HG03521 (cell line): ENCODE results near the gene TENT4B.
A peak's percentile ranks its signal among the peaks of the same experiment; 100 is the strongest.
"Not testable (repeated sequence)": the region's sequence is repeated elsewhere in the genome, so short reads cannot be mapped to it uniquely, and the experiment has no call there.

Experiments
- ATAC-seq: cut with Tn5 transposase; IDR thresholded peaks from one replicate; pipeline ENCODE4 v1.9.1; 2021; ENCODE audit warnings: mild to moderate bottlenecking, moderate library complexity; ENCODE audit not compliant: unreplicated experiment

The TENT4B gene

DNA sequence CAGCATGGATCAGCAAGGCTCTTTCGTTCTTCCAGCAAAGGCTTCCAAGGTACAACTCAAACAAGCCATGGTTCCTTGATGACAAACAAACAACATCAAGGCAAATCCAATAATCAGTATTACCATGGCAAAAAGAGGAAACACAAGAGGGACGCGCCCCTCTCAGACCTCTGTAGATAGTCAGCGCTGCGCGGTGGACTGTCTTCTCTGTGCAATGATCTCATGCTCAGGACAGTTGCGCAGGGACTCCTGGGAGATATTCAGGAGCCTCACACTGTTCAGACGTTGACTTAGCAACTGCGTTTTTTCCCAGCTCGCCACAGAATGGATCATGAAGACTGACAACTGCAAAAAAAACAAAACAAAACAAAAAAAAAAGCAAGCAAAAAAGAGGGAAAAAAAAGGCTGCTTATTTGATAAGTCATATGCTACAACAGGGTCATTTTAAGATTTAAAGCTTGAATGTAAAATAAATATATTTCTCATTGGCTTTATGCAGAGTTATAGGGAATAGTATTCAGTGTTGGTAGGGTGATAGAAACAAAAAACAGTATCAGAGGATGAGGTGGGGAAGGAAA lies 76.1 kb downstream of the TENT4B start:
- no peak for ATAC-seq

DNA sequence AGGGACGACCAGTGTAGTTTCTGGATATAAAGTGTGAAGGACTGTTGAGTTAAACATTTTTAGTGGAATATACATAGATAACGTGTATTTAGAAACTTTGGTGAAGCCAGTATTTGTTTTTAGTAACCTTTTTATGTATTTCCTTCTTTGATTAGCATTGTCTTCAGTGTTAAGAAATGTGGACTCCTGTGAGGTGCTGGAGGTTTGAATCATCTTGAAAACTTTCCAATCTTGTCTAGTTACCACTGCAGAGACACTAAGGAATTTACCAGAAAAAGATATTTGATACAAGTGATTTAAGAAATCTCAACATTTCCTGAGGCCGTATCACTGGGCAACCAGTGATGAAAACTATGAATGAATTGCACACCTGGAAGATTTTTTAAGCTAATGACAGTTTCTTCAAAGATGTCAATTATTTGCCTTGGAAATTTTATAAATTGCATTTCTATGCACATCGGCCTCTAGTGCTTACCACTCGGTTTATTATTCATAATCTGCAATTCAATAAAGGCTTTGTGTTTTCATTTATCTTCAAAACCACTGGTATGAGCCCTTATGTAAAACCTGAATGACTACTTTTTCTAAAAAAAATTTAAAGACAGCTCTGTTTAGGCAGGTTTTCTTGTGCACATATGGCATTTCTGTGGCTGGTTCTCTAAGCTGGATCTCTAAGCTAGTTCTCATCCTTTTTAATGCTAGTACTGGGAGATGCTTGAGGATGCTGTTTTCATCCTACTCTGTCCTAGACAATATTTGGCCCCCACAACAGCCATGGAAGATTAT lies 81.9 kb downstream of the TENT4B start:
- no peak for ATAC-seq

DNA sequence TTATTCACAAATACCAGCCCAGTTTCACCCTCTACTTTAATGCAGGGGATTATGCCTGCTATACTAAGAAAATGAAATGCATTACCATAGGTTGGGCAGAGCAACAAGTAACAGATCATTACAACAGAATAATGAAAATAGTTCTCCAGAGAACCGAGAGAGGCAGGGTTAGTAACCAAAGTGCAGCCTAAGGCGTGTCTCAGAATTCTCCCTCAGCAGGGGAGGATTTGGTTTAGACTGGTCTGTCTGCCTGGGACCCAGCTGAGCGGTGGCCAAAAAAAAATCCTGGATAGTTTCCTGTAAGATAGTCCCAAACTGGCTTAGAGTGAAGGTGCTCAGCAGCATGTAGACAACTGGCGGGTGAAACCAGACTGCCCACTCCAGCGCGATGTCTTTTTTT lies 82.5 kb downstream of the TENT4B start:
- ATAC-seq = no peak

DNA sequence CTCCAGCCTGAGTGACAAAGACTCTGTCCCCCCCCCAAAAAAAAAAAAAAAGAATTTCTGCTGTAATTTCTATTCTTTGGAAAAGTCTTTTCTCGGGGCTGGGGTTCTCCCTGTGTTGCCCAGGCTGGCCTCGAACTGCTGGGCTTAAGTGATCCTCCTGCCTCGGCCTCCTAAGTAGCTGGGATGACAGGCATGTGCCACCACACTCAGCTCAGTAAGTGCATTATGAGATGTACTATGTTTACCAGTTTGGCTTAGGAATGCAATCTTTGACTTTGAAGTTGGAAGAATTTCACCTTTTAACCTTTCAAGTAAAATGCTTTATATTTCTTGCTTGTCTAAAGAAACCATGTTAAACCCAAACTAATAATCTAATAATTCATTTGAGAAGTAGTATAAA lies 85.2 kb downstream of the TENT4B start:
- ATAC-seq = no peak

DNA sequence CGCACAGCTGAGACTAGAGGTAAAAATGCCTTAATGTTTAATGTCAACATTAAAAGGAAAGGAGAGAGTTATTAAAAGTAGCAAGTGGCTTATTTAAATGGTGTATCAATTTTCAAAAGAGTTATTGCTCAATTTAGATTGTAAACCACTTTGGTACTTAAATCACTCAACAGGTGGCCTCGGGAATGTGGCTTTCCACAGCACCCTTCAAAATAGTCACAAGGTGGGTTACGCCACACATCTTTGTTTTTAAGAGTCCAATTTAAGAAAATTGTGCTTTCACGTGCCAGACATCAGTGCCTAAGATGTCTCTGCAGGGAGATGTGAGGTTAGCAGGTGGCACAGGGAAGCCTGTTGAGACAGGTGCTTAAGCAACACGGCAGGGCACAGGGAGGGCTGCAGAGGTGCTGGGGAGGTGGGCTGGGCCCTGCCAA lies 85.8 kb downstream of the TENT4B start:
- ATAC-seq = no peak

DNA sequence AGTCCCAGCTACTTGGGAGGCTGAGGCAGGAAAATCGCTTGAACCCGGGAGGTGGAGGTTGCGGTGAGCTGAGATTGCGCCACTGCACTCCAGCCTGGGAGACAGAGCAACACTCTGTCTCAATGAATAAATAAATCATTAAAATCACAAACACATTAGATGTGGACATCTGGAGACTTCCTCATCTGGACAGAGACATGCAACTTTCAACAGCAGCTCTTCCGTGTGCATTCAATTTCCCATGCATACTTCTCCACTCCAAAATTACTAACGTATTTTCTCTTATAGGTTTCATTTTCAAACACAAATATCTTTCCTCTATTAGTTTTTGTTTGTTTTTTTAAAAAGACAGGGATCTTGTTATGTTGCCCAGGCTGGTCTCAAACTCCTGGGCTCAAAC lies 89.9 kb downstream of the TENT4B start:
- ATAC-seq = not testable (repeated sequence)

DNA sequence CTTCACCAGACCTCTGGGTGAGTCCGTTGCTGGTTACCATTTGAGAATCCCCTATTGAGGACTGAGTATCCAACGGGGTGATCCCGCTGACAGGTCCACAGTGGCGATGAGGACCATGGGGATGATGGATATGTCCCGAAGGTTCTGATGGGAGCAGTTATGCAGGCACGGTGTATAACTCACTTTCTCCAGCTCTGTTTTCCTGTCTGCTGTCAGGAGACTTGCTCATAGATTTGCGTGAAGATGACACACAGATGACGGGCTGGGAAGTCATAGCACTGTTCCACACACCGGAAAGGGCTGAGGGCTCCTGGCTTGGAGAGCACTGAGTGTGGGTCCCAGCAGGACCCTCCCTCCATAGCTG lies 91.0 kb downstream of the TENT4B start:
- ATAC-seq = no peak

DNA sequence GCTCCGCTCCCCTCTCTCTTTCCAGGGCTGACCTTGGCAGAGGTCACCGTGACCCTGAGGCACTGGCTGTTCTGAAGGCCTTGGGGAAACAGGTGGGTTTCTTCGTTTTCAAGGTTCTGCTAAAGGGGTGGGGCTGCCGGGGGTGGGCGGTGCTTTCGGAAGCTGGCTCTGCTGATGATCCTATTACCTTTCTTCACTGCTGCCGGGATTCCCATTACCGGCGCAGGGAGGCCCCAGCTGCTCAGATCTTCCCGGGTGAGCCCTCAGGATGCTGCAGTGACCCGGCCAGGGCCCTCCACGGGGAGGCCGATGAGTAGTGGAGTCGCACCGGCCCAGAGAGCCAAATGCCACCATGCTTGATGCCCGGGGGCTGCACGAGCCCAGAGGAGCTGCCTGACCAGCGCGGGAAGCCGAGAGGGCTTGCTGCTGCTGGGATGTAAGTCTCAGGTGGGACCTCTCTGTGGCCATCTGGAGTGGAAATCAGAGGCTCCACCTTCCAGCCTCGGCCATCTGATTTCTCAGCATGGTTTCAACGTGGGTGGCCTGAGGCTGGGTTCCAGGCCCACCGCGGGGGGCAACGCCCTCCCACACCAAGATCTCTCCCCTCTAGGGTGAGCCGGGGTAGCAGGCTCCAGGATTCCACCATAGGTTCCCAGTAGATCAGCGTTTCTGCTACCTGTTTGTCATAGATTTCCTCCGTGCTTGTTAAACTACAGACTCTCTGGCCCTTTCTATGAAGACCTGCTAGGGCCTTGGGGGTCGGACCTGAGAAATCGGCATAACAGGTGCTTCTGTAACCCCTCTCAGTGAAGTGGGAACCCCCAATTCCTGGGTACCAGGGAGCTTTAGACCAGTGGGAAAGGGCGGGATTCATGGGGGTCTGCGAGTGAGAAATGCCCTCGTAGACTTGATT lies 91.7 kb downstream of the TENT4B start:
- no peak for ATAC-seq

DNA sequence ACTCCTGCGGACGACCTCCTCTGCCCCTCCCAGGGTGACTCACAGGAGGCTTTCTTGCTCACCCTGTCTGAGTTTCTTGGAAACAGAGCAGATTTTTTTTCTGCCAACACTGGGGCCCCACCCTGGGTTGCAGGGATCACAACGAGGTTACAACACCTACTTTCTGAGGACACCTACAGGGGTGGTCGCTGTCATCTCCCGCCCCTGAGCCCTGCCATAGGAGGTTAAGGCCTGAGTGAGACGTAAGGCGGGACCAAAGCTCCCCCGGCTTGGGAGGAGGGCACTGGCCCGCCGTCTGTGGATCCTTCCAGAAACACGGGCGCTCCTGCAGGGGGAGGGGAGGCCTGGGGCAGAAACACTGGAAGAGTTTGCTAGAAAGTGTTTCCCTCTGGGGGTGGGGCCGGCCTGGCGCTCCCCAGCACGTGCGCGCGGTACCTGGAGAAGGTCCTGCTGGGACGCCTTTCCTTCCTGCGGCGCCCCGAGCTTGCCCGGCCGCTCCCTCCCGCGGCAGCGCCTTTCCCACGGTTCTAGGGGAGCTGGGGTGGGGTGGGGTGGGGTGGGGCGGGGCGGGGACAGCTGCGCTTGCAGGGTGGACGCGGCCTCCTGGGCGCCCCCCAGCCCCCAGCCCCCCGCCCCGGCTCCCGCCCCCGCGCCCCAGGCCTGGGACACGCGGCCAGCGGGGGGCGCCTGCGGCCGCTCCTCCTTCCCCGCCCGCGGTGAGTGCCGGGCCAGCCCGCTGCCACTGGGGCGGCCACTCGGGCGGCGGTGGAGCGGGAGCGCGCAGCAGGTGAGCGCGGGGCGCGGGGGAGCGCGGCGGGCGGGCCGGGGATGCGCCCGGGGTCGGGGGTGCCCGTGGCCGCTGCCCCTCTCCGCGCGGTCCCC lies 92.6 kb downstream of the TENT4B start:
- ATAC-seq = peak; percentile 68

DNA sequence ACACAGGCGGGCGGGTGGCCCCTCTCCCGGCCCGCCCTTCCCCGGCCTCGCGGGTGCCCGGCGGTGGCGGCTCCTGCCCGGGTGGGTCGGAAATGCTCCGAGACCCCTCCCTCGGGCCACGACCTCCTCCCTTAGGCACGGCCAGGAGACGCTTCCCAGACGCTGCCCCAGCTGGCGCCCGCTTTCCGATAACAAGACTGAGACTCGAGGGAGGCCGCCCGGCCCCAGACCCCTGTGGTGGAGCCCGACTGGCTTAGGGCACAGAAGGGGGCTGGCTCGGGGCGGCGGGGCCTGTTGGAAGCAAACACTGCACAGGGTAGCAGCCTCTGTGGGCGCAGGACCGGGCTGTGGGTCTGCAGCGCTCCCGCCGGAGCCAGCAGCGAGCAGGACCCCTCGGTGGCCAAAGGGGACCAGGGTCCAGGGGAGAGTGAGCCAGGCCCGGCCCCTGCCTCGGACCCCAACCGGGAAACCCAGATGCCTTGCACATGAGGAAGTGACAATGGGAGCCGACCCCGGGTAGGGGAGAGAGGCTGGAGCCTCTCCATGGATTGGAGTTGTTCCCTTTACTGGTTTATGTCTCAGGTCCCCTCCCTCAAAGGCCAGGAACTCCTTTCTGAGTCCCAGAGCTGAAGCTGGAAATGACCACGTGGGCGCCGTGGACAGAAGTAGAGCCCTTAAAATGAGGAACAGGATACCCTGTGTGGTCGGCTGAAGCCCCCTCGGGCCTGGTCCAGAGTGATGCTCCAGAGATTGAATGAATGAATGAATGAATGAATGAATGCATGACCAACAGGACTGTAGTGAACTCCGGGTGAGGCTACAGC lies 93.4 kb downstream of the TENT4B start:
- ATAC-seq = peak; percentile 35

DNA sequence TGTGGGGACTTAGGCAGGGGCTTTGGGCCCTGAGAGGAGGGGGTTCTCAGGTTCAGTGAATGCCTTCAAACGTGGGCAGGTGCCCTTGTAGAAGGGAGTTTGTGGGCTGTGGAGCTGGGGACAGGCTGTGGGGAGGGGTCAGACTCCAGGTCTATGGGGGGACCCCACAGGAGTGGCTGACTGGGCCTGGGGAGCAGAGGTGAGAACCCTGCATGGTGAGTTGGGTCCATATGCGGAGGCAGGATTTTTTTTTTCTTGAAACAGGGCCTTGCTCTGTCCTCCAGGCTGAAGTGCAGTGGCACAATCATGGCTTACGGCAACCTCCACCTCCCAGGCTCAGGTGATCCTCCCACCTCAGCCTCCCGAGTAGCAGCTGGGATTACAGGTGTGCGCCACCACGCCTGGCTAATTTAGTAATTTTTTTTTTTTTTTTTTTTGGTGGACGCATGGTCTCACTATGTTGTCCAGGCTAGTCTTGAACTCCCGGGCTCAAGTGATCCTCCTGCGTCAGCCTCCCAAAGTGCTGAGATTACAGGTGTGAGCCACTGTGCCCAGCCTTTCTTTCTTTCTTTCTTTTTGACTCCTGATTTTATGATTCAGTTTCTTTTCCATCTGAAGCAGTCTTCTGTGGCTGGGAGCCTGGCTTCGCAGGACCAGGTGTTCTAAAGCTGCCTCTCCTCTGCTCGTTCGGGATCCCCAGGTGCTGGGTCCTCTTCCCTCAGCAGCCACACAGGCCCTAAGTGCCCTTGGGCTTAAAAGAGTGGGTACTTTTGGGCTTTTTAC lies 94.2 kb downstream of the TENT4B start:
- ATAC-seq = no peak

DNA sequence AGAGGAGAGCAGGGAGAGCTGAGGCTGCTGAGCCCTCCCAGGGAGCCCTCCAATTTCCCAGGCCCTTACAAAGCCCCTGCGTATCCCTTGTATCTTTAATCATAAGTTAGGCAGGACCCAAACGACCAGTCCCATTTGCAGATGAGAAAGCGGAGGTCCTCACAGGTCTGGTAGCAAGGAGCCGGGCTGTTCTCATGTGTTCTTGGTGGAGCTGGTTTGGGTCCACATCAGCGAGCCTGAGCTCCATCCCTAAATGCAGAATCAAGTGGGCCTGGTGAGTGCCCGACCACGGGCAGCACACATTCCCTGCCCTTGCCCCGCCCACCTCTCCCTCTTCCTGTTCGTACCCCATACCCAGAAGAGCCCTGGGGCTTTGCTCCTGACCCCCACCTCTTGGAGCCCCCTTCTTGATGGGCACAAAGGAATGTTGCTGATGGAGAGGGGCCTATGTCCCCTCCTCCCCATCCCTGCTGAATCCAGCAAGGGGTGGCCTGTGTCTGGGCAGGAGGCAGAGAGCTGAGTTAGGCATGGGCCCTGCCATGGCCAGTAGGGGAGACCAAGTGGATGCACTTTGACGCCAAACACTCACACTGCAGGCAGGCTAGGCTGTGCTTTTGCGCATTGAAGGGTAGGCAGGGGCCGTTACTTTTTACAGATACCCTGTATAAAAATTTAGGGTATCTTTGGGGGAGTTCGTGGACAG lies 95.0 kb downstream of the TENT4B start:
- no peak for ATAC-seq

DNA sequence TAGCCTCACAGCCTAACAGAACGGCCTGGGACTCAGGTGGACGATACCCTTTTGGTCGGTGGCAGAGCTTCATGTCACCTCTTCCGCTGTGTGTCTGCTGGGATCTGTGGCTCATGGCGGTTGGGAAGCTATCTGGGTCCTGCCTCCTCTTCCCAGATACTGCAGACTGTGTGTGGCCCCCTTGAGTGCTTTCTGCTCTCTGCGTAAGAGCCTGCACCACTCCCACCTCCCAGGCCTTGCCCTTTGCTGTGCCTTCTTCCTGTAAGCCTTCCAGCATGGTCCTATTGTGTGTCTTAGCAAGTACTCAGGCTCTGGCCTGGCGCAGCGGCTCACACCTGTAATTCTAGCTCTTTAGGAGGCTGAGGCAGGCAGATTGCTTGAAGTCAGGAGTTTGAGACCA lies 95.7 kb downstream of the TENT4B start:
- ATAC-seq = no peak

DNA sequence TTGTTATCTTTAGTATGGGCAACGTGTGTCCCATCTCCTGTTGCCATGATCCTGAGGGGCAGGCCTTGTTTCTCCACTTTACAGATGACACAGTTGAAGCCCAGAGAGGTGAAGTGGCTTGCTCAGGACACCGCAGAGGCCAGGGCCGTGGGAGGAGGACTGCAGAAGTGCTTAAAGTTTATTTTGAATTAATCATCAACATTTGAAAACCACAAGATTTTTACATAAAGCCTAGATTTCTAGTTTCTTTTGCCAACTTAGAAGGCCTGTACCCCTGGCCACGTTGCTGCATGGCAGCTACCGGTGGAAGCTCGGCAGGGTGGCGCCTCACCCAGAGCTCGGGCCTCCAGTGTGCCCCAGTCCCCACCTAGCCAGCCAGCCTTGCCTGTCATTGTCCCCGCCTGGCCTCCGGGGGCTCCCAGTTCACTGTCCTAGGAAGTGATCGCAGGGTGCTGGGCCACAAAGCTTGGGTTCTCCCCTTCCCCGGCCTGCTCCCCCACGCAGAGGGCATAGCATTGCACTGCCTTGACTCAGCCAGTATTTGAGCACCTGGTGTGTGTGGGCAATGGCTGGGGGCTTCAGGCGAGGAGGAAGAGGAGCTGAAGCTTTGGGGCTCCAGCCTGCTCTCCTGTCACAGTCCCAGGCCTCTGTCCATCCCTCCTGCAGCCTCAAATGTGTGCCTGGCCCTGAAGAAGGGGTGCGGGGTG lies 98.4 kb downstream of the TENT4B start:
- no peak for ATAC-seq

DNA sequence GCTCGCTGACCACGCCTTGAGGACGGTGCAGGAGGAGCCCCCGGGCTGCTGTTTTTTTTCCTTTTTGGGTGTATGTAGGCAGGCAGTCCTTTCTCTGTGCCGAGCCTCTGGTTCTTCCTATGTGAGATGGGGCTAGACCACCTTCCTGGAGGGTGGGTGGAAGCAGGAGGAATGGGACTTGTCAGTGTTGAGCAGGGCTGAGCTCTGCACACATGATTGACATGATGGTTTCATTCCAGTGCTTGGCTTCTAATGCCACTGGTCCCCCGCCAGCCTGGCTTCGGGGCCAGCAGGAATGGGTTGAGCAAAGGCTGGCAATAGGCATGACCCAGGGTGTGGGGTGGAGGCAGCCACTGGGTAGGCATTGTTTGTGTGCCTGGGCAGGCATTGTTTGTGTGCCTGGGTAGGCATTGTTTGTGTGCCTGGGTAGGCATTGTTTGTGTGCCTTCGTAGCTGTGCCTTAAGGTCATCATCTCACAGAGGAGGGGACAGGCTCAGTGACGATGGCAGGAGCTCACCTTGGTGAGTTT lies 99.0 kb downstream of the TENT4B start:
- no peak for ATAC-seq

DNA sequence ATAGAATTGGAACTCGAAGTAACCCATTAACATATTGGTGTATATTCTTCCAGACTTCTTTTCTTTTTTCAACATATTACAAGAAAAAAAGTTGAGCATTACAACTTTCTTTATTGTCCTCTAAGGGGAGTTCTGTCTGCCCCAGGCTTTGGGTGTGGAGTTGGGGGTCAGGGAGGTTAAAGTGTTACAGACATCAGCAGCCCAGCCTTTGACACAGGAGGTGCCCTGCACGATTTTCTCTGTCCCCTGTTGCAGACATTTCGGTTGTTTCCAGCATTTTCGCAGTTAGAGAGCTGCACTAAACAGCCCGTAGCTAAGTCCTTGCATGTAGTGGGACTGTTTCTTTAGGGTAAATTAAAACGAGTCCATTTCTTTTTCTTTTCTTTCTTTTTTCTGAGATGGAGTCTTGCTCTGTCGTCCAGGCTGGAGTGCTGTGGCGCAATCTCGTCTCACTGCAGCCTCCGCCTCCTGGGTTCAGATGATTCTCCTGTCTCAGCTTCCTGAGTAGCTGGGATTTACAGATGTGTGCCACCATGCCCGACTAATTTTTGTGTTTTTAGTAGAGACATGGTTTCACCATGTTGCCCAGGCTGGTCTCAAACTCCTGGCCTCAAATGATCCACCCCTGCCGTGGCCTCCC lies 99.9 kb downstream of the TENT4B start:
- no peak for ATAC-seq

DNA sequence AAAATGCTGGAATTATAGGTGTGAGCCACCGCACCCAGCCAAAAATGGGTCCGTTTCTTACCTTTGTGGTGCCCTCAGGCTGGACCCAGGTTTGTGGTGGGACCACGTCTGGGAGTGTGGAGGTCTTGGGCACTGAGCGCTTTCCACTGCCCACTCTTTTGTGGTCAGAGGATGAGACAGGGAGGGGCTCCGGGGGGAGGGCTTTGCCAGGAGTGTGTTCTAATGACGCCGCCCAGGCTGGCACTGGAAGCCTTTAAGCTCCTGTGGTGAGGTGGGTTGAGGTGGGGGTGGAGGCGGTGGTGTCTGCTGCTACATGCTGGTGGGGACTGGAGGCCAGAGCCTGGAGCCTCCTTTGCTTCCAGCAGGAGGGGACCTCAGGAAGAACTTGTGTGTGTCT lies 100.4 kb downstream of the TENT4B start:
- ATAC-seq = no peak
